SK-N-SH (cell line): ENCODE data around the gene WDR82.

Source experiments
- POLR2AphosphoS5 ChIP-seq: IDR thresholded peaks from 2 replicates; pipeline ENCODE4 v1.6.1; 2012; ENCODE audit warnings: low read depth, low read length
- RAD21 ChIP-seq: IDR thresholded peaks from 2 replicates; pipeline ENCODE4 v1.6.1; 2012; ENCODE audit warnings: mild to moderate bottlenecking, low read length
- TF ChIP-seq, protein P1 (sequence below): IDR thresholded peaks from 2 replicates; pipeline ENCODE4 v1.4.0; 2012; ENCODE audit warnings: low read depth, borderline replicate concordance
- TF ChIP-seq, protein P2 (sequence below): fragments of 200-600 bp; sonication (generic); IDR thresholded peaks from 2 replicates; pipeline ENCODE4 v1.6.1; 2017; ENCODE audit warnings: antibody characterized with exemption, mild to moderate bottlenecking, moderate library complexity

DNA sequence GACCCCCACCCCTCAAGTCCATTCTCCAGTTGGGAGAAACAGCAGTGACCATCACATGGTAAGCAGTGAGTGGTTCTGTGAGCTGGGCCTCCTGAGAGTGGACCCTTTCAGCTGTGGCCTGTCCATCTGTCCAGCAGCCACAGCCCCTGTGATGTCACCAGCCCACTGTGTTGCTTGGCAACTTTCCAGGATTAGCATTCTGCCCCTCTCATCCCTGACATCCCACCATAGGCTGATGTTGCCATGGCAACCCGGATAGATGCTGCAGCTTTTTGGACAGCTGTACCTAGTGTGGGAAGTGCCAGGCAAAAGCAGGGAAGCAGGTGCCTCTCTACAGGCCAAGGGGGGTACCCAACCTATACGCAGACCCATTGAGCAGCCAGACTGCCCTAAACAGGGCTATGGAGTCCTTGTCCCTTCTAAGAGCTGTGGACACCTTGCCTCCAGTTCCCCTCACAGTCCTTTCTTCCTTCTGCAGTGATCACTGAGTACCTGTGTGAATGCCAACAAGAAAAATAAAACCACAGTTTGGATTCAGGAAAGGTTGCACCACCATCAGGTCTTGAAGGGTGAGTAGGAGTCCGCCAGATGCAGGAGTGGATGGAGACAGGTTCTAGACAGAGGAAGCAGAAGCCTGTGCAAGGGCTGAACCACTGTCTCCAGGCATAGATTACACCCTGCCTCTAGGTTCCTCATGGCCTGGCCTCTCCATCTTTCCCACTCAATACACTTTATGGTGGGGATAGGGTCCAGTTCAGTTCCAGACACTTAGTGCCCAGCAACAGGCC is 37.7 kb upstream of the WDR82 start, which contains the start of gene DNAH1:
- TF ChIP-seq, protein P1, sequence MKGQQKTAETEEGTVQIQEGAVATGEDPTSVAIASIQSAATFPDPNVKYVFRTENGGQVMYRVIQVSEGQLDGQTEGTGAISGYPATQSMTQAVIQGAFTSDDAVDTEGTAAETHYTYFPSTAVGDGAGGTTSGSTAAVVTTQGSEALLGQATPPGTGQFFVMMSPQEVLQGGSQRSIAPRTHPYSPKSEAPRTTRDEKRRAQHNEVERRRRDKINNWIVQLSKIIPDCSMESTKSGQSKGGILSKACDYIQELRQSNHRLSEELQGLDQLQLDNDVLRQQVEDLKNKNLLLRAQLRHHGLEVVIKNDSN, result no peak
- TF ChIP-seq, protein P2, sequence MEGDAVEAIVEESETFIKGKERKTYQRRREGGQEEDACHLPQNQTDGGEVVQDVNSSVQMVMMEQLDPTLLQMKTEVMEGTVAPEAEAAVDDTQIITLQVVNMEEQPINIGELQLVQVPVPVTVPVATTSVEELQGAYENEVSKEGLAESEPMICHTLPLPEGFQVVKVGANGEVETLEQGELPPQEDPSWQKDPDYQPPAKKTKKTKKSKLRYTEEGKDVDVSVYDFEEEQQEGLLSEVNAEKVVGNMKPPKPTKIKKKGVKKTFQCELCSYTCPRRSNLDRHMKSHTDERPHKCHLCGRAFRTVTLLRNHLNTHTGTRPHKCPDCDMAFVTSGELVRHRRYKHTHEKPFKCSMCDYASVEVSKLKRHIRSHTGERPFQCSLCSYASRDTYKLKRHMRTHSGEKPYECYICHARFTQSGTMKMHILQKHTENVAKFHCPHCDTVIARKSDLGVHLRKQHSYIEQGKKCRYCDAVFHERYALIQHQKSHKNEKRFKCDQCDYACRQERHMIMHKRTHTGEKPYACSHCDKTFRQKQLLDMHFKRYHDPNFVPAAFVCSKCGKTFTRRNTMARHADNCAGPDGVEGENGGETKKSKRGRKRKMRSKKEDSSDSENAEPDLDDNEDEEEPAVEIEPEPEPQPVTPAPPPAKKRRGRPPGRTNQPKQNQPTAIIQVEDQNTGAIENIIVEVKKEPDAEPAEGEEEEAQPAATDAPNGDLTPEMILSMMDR, result no peak
- TF ChIP-seq POLR2AphosphoS5 (no peak), RAD21 (no peak)
